HFFc6 (cell line): ENCODE measurements around the gene BRIP1. TPM values are rescaled to one million over a fixed set of nuclear protein-coding genes. Genes with fewer than 3 reads are reported as not detected.
A peak's percentile ranks its signal among the peaks of the same experiment; 100 is the strongest.

Experiments used
- DNase-seq: peaks from one replicate; pipeline ENCODE4 v3.0.0-alpha.2; 2018
- H3K27ac Mint-ChIP-seq: 2 replicates; pipeline ENCODE4 v1.8.0; 2020; ENCODE audit warnings: mild to moderate bottlenecking, mixed read lengths
- H3K27me3 Mint-ChIP-seq: 2 replicates; pipeline ENCODE4 v1.8.0; 2021; ENCODE audit warnings: mild to moderate bottlenecking, moderate library complexity, mixed read lengths; ENCODE audit not compliant: insufficient read depth
- H3K36me3 Mint-ChIP-seq: 2 replicates; pipeline ENCODE4 v1.8.0; 2021; ENCODE audit warnings: low read depth, mixed read lengths
- H3K4me1 Mint-ChIP-seq: 2 replicates; pipeline ENCODE4 v1.8.0; 2020; ENCODE audit warnings: low read depth, mixed read lengths
- H3K4me3 Mint-ChIP-seq: 2 replicates; pipeline ENCODE4 v1.8.0; 2020; ENCODE audit warnings: mild to moderate bottlenecking, moderate library complexity, mixed read lengths
- H3K9me3 Mint-ChIP-seq: 2 replicates; pipeline ENCODE4 v1.8.0; 2020; ENCODE audit warnings: mild to moderate bottlenecking, mixed read lengths
- CTCF ChIP-seq: fragments of 200-600 bp; sonication (generic); IDR thresholded peaks from 2 replicates; pipeline ENCODE4 v1.5.0; 2021; ENCODE audit warnings: antibody characterized with exemption, mild to moderate bottlenecking
- total RNA-seq, 6 experiments: library from RNA; stranded (reverse); fragmentation: NEBNext Ultra II Directional; extraction: Animal tissue kit (Norgen Biotek cat#: 25700); gene quantifications; 2 replicates in 1 of 6; 3 replicates in 5 of 6; pipeline ENCODE4 v1.2.3, GENCODE V29; 2021

BRIP1 gene
- total RNA-seq, 6 experiments from 2014 or later, result 4.6 to 9.7 (median 8.5) TPM

GRCh38 chr17:61806936-61807335, 56.4 kb downstream of the BRIP1 start:
- H3K9me3 Mint-ChIP-seq, result no peaks in the 10 kb centered on the region
- H3K27me3 Mint-ChIP-seq, result no peaks in the 10 kb centered on the region
- no peak for DNase-seq
- peaks cover 11% of the 10 kb centered on the region; the same call in 1 of the 2 replicates for H3K36me3 Mint-ChIP-seq
- H3K4me3 Mint-ChIP-seq, result no peak overlapping the region; the same call in 1 of the 2 replicates
- H3K27ac Mint-ChIP-seq, result peak overlapping the region; percentile 64; the same call in 1 of the 2 replicates
- H3K4me1 Mint-ChIP-seq, result peaks cover 53% of the 10 kb centered on the region
- no peak for TF ChIP-seq CTCF

GRCh38 chr17:61806081-61806828, 57.1 kb downstream of the BRIP1 start:
- Mint-ChIP-seq H3K36me3 (peaks cover 11% of the 10 kb centered on the region; the same call in 1 of the 2 replicates), H3K4me1 (peaks cover 53% of the 10 kb centered on the region), H3K27ac (peak overlapping the region; percentile 84), H3K4me3 (no peak overlapping the region; the same call in none of the 2 replicates), H3K9me3 (no peaks in the 10 kb centered on the region), H3K27me3 (no peaks in the 10 kb centered on the region)
- DNase-seq, result no peak
- TF ChIP-seq CTCF, result no peak

GRCh38 chr17:61805399-61805798, 57.9 kb downstream of the BRIP1 start:
- Mint-ChIP-seq H3K9me3 (no peaks in the 10 kb centered on the region), H3K36me3 (peaks cover 11% of the 10 kb centered on the region; the same call in 1 of the 2 replicates), H3K27ac (peak overlapping the region; percentile 73), H3K4me3 (peak overlapping the region; percentile 4; the same call in 1 of the 2 replicates), H3K27me3 (no peaks in the 10 kb centered on the region), H3K4me1 (peaks cover 52% of the 10 kb centered on the region)
- peak; percentile 73 for DNase-seq
- no peak for TF ChIP-seq CTCF

GRCh38 chr17:61803796-61804195, 59.5 kb downstream of the BRIP1 start:
- Mint-ChIP-seq H3K4me3 (no peak overlapping the region), H3K9me3 (no peaks in the 10 kb centered on the region), H3K27me3 (no peaks in the 10 kb centered on the region), H3K36me3 (peaks cover 11% of the 10 kb centered on the region; the same call in 1 of the 2 replicates), H3K27ac (no peak overlapping the region), H3K4me1 (peaks cover 46% of the 10 kb centered on the region)
- no peak for TF ChIP-seq CTCF
- no peak for DNase-seq

GRCh38 chr17:61803216-61803615, 60.1 kb downstream of the BRIP1 start:
- no peak for TF ChIP-seq CTCF

More at GRCh38 chr17:61803216-61803615, 60.1 kb downstream of the BRIP1 start:
- Mint-ChIP-seq H3K36me3 (peaks cover 6% of the 10 kb centered on the region; the same call in 1 of the 2 replicates), H3K27me3 (no peaks in the 10 kb centered on the region), H3K4me3 (no peak overlapping the region), H3K4me1 (peaks cover 41% of the 10 kb centered on the region), H3K9me3 (no peaks in the 10 kb centered on the region), H3K27ac (no peak overlapping the region)
- no peak for DNase-seq
